ENCODE data around the gene VAMP8.

DNA sequence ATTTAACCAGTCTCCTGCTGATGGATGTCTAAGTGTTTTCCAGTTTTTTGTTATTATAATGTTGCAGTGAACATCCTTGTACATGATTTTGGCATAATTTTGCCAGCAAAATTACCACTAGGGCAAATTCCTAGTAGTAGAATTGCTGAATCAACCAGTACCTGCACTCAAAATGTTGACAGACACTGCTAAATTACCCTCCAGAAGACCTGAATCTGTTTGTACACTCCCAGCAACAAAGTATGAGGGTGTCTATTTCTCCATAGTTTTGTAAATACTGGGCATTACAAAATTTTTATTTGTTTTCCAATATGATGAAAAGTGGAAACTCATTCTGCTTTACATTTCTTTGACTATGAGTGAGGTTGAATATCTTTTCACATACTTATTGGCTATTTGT is 49.6 kb upstream of the VAMP8 start:
- TF ChIP-seq GATA2 (IDR thresholded peaks at IDR 0.05; ENCODE audit: low read depth, low read length) (no peak), GATA3 (IDR thresholded peaks at IDR 0.05; ENCODE audit: low read depth, low read length) (no peak)
